ENCODE measurements around the gene TMEM141.

GRCh38 chr9:136782452-136782851 is 8.7 kb upstream of the TMEM141 start:
- TF ChIP-seq REST (IDR thresholded peaks at IDR 0.05; ENCODE audit: borderline replicate concordance) = no peak
- no peak for TF ChIP-seq POLR2AphosphoS5 (IDR thresholded peaks at IDR 0.05)
- TF ChIP-seq EZH2 (IDR thresholded peaks at IDR 0.05; ENCODE audit: borderline replicate concordance, insufficient read depth, low read length, poor library complexity, severe bottlenecking) = no peak
- TF ChIP-seq CTCF (IDR thresholded peaks at IDR 0.05; ENCODE audit: poor library complexity, severe bottlenecking) = no peak
- no peak for TF ChIP-seq TAF1 (IDR thresholded peaks at IDR 0.05; ENCODE audit: low read depth)
- TF ChIP-seq SMC3 (conservative IDR thresholded peaks at IDR 0.05; ENCODE audit: poor library complexity) = no peak
